Stimulated activated effector memory CD8-positive, alpha-beta T cell treated with anti-CD3 and anti-CD28 coated beads, Interleukin-12 subunit alpha, Interleukin-12 subunit beta, amount 100 ng/mL, for 72 hours (primary cell): Measurements from ENCODE around the gene IPO9.
"Not testable (repeated sequence)": the region's sequence is repeated elsewhere in the genome, so short reads cannot be mapped to it uniquely, and the experiment has no call there.

Source experiments
- ATAC-seq: fragments of 150-1000 bp; cut with Tn5 transposase; 2 replicates; pipeline ENCODE4 v1.10.0; 2021
- DNase-seq, 2 donors: peaks; one replicate each; pipeline ENCODE4 v3.0.0; 2021 to 2022; ENCODE audit warnings: low spot score in 2 of 2
- H3K27ac Mint-ChIP-seq: one replicate; pipeline ENCODE4 v1.8.0; 2022; ENCODE audit warnings: mild to moderate bottlenecking, mixed read lengths
- H3K36me3 Mint-ChIP-seq: one replicate; pipeline ENCODE4 v1.8.0; 2022; ENCODE audit warnings: mild to moderate bottlenecking, mixed read lengths
- H3K4me1 Mint-ChIP-seq: one replicate; pipeline ENCODE4 v1.8.0; 2022; ENCODE audit warnings: mixed read lengths
- H3K4me3 Mint-ChIP-seq: one replicate; pipeline ENCODE4 v1.8.0; 2022; ENCODE audit warnings: mild to moderate bottlenecking, mixed read lengths
- H3K9me3 Mint-ChIP-seq: one replicate; pipeline ENCODE4 v1.8.0; 2022; ENCODE audit warnings: mixed read lengths

The IPO9 gene

GRCh38 chr1:201896951-201897391 lies 68.0 kb downstream of the IPO9 start:
- ATAC-seq = no peak
- H3K4me3 Mint-ChIP-seq = no peak overlapping the region
- no peak for DNase-seq
- H3K4me1 Mint-ChIP-seq = peaks cover 6% of the 10 kb centered on the region
- H3K27ac Mint-ChIP-seq = no peak overlapping the region
- H3K9me3 Mint-ChIP-seq = no peaks in the 10 kb centered on the region
- H3K36me3 Mint-ChIP-seq = no peaks in the 10 kb centered on the region

- Mint-ChIP-seq H3K9me3 (no peaks in the 10 kb centered on the region), H3K36me3 (no peaks in the 10 kb centered on the region), H3K4me1 (peaks cover 6% of the 10 kb centered on the region), H3K4me3 (no peak overlapping the region), H3K27ac (peak overlapping the region; percentile 80)
- ATAC-seq = no peak
- no peak for DNase-seq
Observed at GRCh38 chr1:201898240-201898894, 69.4 kb downstream of the IPO9 start.

- ATAC-seq = no peak
- no peak for DNase-seq
- H3K4me1 Mint-ChIP-seq = peaks cover 6% of the 10 kb centered on the region
- no peak overlapping the region for H3K27ac Mint-ChIP-seq
- no peaks in the 10 kb centered on the region for H3K36me3 Mint-ChIP-seq
- no peaks in the 10 kb centered on the region for H3K9me3 Mint-ChIP-seq
- no peak overlapping the region for H3K4me3 Mint-ChIP-seq
Observed at GRCh38 chr1:201898992-201899391, 70.0 kb downstream of the IPO9 start.

- Mint-ChIP-seq H3K4me1 (peaks cover 6% of the 10 kb centered on the region), H3K36me3 (no peaks in the 10 kb centered on the region), H3K4me3 (no peak overlapping the region), H3K27ac (no peak overlapping the region), H3K9me3 (no peaks in the 10 kb centered on the region)
- DNase-seq (no peak), ATAC-seq (no peak)
Observed at GRCh38 chr1:201899683-201900429, 70.9 kb downstream of the IPO9 start.

- H3K27ac Mint-ChIP-seq = no peak overlapping the region
- no peak overlapping the region for H3K4me3 Mint-ChIP-seq
- H3K36me3 Mint-ChIP-seq = no peaks in the 10 kb centered on the region
- no peaks in the 10 kb centered on the region for H3K9me3 Mint-ChIP-seq
- peaks cover 10% of the 10 kb centered on the region for H3K4me1 Mint-ChIP-seq
- DNase-seq (no peak), ATAC-seq (no peak)
Observed at GRCh38 chr1:201900476-201900875, 71.5 kb downstream of the IPO9 start.

- not testable (repeated sequence) for H3K4me3 Mint-ChIP-seq, H3K27ac Mint-ChIP-seq, H3K36me3 Mint-ChIP-seq, ATAC-seq, DNase-seq, H3K9me3 Mint-ChIP-seq
- peaks cover 11% of the 10 kb centered on the region for H3K4me1 Mint-ChIP-seq
Observed at GRCh38 chr1:201901036-201901435, 72.1 kb downstream of the IPO9 start.

GRCh38 chr1:201902198-201902597 lies 73.2 kb downstream of the IPO9 start:
- Mint-ChIP-seq H3K9me3 (no peaks in the 10 kb centered on the region), H3K36me3 (no peaks in the 10 kb centered on the region), H3K27ac (peak overlapping the region; percentile 43), H3K4me1 (peaks cover 8% of the 10 kb centered on the region), H3K4me3 (no peak overlapping the region)
- no peak for DNase-seq
- ATAC-seq = no peak

- DNase-seq (no peak), ATAC-seq (no peak)
- H3K36me3 Mint-ChIP-seq = no peaks in the 10 kb centered on the region
- H3K4me3 Mint-ChIP-seq = no peak overlapping the region
- peaks cover 8% of the 10 kb centered on the region for H3K4me1 Mint-ChIP-seq
- H3K9me3 Mint-ChIP-seq = no peaks in the 10 kb centered on the region
- H3K27ac Mint-ChIP-seq = peak overlapping the region; percentile 43
Observed at GRCh38 chr1:201903135-201903534, 74.2 kb downstream of the IPO9 start.

GRCh38 chr1:201904579-201904978 lies 75.6 kb downstream of the IPO9 start:
- H3K27ac Mint-ChIP-seq = no peak overlapping the region
- H3K9me3 Mint-ChIP-seq = no peaks in the 10 kb centered on the region
- ATAC-seq (no peak), DNase-seq (no peak)
- H3K4me1 Mint-ChIP-seq = peaks cover 8% of the 10 kb centered on the region
- no peaks in the 10 kb centered on the region for H3K36me3 Mint-ChIP-seq
- no peak overlapping the region for H3K4me3 Mint-ChIP-seq

GRCh38 chr1:201905234-201905890 lies 76.4 kb downstream of the IPO9 start:
- Mint-ChIP-seq H3K9me3 (no peaks in the 10 kb centered on the region), H3K4me3 (no peak overlapping the region), H3K4me1 (peaks cover 8% of the 10 kb centered on the region), H3K27ac (no peak overlapping the region), H3K36me3 (no peaks in the 10 kb centered on the region)
- ATAC-seq = peak; percentile 80
- DNase-seq = no peak

GRCh38 chr1:201906336-201906735 lies 77.4 kb downstream of the IPO9 start:
- H3K4me1 Mint-ChIP-seq = peaks cover 8% of the 10 kb centered on the region
- DNase-seq (no peak), ATAC-seq (no peak)
- H3K9me3 Mint-ChIP-seq = no peaks in the 10 kb centered on the region
- no peak overlapping the region for H3K27ac Mint-ChIP-seq
- H3K36me3 Mint-ChIP-seq = no peaks in the 10 kb centered on the region
- H3K4me3 Mint-ChIP-seq = no peak overlapping the region

GRCh38 chr1:201907621-201908020 lies 78.7 kb downstream of the IPO9 start:
- no peak overlapping the region for H3K27ac Mint-ChIP-seq
- no peak overlapping the region for H3K4me3 Mint-ChIP-seq

GRCh38 chr1:201911826-201912571 lies 83.0 kb downstream of the IPO9 start:
- no peaks in the 10 kb centered on the region for H3K4me1 Mint-ChIP-seq
- no peaks in the 10 kb centered on the region for H3K36me3 Mint-ChIP-seq
- no peak overlapping the region for H3K27ac Mint-ChIP-seq
- no peaks in the 10 kb centered on the region for H3K9me3 Mint-ChIP-seq
- no peak for ATAC-seq
- DNase-seq = no peak
- no peak overlapping the region for H3K4me3 Mint-ChIP-seq

More at GRCh38 chr1:201907621-201908020, 78.7 kb downstream of the IPO9 start:
- H3K36me3 Mint-ChIP-seq = no peaks in the 10 kb centered on the region
- no peak for ATAC-seq
- no peak for DNase-seq
- H3K4me1 Mint-ChIP-seq = peaks cover 8% of the 10 kb centered on the region
- no peaks in the 10 kb centered on the region for H3K9me3 Mint-ChIP-seq

- no peak overlapping the region for H3K4me3 Mint-ChIP-seq
- ATAC-seq = no peak
- DNase-seq = no peak
- no peak overlapping the region for H3K27ac Mint-ChIP-seq
- H3K4me1 Mint-ChIP-seq = no peaks in the 10 kb centered on the region
- no peaks in the 10 kb centered on the region for H3K36me3 Mint-ChIP-seq
- no peaks in the 10 kb centered on the region for H3K9me3 Mint-ChIP-seq
Observed at GRCh38 chr1:201912832-201913231, 83.9 kb downstream of the IPO9 start.
